ENCODE results near the gene SPX.
A peak's percentile ranks its signal among the peaks of the same experiment; 100 is the strongest.

The SPX gene

DNA sequence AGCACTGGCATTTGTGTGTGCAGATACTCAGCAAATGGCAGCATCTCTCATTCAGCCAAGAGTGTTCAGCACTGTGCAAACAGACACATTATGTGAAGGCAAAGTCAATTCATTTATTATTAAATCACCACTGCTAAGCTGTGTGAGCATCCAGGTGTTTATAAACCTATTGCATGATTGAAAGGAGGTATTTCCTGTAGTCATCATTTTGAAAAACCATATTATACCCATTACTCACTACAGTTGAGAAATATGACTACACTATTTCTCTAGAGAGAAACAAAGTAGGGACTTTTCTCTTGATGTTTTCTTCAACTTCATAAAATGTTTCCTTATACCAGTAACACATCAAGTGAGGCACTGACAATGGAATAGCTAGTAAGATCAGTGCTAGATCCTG lies 13.7 kb downstream of the SPX start:
- DNase-seq (no peak), ATAC-seq (peak; percentile 40)

DNA sequence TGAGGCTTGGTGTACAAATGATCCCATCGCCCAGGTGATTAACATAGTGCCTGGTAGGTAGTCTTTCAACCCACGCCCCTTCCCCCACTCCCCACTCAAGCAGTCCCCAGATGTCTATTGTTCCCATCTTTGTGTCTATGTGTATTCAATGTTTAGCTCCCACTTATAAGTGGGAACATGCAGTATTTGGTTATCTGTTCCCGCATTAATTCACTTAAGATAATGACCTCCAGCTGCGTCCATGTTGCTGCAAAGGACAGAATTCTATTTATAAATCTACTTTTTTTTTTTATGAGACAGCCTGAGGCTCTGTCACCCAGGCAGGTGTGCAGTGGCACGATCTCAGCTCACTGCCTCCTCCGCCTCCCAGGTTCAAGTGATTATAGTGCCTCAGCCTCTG lies 15.7 kb downstream of the SPX start:
- no peak for ATAC-seq
- no peak for DNase-seq

DNA sequence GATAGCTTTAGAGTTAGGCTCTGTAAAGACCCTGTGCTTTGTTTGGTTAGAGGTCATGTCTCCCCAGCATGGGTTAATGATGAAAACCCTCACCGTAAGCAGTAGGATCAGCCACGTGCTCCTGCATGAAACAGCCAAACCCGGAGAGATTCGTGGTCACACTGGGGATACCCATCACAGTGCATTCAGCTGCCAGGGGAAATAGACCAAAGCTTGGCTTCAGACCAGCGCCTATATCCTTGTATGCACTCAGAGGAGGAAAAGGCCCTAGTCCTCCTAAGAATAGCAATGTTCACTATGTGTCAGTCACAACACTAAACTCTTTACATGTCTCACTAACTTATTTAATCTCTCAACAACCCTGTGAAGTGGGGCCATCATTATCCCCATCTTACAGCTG lies 16.3 kb downstream of the SPX start:
- ATAC-seq (peak; percentile 23), DNase-seq (no peak)

DNA sequence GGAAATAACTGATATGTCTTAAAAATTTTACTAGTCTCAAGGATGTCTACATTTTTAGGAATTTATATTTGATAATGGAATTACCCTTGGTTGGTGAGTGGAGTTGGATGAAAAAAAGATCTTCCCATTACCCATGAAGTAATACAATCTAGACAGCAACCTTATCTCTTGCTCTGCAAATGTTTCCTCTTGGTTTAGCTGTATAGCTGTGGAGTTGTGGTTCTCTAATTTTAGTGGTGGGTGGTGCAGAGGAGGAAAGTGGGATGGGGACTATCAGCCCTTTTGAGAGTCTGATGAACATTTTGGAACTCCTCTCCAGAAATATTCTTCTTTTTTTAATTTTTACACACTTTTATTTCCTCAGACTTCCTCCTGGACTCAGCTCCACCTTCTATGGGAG lies 17.1 kb downstream of the SPX start:
- no peak for ATAC-seq
- no peak for DNase-seq

DNA sequence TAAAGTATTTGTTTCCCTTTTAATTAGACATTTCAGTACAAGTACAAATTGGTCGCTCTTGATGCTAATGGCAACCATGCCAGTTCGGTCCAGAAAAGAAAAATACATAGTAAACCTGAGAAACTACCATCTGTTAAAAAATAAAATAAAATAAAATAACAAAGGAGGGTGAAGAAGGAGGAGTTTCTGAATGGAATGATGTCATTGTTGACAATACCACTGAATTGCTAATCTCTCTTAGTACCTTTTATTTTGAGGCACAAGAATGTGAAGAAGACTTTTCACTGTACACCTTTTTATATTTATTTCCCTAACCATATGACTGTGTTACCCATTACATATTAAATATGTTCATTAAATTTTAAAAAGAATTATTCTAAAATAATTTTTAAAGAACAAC lies 19.5 kb downstream of the SPX start:
- no peak for DNase-seq
- ATAC-seq: no peak

DNA sequence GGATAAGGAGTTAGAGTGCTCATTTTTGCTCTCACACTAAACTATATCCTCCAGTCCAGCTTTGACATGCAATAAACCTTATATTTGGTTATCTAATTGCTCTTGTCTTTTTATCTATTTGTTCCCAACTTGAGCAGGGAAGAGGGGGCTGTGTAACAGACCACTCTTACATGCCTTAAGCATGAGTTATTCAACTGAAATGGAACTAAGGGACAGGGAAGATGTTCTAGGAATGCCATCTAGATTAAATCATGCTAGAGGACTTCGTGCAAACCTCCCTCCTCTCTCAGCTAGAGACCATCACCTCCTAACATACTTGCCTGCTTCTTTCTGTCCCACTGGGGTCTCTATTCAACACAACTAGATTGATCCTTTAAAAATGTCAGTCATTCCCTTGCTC lies 20.6 kb downstream of the SPX start:
- no peak for DNase-seq
- no peak for ATAC-seq

DNA sequence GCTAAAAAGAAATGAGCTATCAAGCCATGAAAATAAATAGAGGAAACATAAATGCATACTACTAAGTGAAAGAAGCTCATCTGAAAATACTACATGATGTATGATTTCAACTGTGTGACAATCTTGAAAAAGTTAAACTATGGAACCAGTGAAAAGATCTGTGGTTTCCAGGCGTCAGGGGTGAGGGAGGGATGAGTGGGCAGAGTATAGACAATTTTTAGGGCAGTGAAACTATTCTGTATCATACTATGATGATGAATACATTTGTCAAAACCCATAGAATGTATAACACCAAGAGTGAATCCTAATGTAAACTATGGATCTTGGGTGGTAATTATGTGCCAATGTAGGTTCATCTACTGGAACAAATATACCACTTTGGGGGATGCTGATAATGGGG lies 21.3 kb downstream of the SPX start:
- peak; percentile 85 for ATAC-seq
- no peak for DNase-seq

DNA sequence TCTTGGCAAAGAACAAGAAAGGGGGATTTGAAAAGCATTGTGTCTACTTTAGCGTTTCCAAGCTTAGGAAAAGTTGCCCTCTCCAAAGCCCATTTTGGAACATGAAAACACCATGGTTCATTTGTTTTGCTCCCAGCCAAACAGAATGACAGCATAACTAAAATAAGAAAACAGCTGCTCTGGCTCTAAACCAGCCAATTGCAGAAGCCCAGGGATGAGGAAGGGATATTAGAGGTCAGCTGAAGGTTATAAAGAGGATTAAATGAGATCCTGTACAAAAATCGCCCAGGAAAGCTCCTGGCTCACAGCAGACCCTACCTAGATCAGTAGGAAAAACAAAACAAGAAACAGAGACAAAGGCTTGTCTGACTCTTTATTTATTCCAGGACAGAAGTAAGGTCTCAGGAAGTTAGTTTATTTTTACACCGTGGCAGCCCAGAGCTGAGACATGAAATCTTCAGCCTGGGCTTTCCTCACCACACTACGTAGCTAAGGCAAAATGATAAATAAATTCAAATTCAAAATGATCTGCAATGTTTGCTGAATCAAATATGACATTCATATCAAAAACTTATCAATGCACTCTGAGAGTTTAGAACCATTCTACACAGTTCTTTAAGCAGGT lies 25.9 kb downstream of the SPX start:
- ATAC-seq: no peak

DNA sequence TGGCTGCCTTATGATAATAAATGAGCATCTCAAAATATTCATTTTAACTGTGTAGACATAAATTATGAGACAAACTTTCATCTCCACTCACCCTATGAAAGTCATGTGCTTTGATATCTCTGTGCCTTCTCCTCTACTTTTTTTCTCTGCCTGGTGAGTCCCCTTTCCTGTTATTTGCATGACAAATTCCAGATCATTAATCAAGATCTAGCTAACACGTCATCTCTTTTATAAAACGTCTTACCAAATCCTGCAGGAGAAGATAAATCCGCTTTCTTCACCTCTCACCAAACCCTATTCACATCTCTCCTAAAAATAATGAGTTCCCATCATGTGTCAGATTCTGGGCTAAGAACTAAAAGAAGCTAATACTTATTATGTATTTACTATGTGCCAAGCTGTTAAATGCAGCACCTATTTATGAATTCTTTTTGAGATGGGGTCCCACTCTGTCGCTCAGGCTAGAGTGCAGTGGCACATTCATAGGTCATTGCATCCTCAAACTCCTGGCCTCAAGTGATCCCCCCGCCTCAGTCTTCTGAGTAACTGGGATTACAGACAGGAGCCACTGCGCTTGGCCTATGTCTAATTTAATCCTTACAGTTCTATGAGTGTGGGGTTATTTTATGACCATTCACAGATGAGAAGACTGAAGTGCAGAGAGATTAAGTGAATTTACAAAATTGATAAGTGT lies 26.7 kb downstream of the SPX start:
- DNase-seq (no peak), ATAC-seq (no peak)

More for the DNA sequence above, 25.9 kb downstream of the SPX start:
- DNase-seq: no peak

DNA sequence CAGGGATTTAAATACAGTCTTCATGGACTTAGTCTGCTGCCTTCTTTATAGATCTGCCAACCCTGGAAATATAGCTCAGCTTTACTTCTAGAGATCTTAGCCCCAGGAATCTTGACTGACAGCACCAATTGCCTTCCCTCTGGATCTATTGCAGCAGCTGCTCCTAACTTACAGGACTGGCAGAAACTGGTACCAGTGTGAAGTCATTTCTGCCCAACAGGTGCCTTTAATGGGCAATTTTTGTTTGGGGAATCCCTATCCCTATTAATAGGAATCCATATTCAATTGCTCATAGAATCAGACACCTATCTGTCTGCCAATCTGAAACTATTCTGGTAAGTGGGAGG lies 27.2 kb downstream of the SPX start:
- ATAC-seq: no peak

DNA sequence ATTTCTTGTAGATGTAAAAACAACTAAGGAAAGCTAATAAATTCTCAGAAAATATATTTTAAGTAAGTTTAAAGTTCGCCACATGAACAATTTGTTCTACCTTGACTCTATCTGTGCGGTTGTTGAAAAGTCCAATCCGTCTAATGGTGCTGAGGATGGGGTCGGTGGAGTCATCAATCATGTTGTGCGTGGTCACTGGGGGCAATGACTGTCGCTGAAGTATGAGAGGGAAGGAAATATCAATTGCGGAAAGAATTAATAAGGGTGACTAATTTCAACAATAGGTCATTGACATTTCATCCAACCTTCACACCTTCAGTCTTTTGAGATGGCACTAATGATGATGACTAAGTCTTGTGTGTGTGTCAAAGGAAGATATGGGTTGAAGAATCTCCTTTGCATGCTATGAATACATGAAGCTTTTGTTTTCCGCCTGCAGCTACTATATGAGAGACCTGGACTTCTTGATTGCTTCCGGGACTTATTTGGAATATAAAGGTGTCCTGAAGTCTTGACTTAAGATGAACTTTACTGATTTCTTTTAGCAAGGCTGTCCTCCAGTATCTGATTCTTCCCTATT lies 32.1 kb downstream of the SPX start:
- DNase-seq: peak; percentile 5
- ATAC-seq: peak; percentile 74

More for the DNA sequence above, 27.2 kb downstream of the SPX start:
- DNase-seq: no peak

DNA sequence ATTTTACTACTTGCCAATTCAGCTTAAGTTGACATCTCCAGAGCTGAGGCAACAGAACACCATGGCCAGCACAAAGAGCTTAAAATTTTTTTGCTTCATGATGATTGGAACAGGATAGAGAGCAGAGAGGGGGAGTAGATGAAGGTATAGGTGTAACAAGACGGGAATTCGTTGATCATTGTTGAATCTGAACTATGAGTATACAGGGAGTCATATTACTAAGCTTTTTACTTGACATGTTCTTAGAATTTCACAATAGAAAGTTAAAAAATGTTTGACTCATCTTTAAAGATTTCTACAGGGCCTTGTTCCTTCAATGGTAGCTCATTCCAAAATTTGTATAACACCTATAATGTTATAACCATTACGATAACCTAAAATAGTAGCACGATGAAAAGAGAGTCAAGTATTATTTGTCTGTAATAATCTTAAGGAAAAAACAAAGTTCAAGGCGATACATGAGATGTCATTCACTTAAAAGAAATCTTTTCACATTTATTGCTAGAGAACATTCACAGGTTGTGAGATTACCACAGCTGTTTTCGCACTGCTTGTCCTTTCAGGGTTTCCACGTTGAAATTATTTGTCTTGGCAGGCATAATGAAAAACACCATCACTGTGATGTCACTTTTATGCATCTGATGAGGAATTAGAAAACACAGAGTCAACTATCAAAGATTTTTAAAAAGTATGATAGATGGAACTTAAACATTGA lies 33.9 kb downstream of the SPX start:
- DNase-seq (no peak), ATAC-seq (peak; percentile 38)

DNA sequence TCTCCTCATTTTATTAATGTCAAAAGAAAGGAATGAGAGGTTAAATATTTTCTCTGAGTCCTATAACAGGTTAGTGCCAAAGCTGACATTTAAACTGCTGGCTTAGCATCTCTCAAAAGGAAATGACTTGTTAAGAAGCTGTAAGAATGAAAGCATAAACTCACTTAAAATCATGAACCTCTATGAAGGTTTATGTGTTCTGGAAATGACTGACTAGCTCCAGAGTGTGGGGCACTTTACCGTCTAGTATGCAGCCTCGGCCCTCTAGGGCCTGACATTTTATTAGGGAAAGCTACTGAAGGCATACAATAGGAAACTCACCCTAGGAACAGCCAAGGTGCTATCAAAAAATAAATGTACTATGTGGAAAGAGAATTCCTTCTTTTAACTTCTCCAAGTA lies 35.1 kb downstream of the SPX start:
- DNase-seq: no peak

DNA sequence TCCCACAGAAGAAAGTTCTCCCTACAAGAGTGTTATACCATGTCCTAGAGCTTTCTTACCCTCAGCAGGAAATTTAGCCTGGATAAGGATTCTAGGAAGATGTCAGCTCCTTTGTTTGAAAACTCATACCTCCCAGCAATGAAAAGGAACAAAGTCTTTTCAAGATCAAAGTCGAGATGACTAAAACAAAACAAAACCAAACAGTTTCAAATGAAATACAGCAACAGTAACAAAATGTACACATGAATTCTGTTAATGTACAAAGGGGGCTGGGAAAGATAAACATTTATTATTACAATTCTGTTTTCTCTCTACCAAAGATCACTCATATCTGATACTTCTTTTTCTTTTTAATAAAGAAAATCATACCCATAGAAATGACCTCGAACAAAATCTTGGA lies 36.8 kb downstream of the SPX start:
- no peak for ATAC-seq
- no peak for DNase-seq

More for the DNA sequence above, 35.1 kb downstream of the SPX start:
- peak; percentile 12 for ATAC-seq

DNA sequence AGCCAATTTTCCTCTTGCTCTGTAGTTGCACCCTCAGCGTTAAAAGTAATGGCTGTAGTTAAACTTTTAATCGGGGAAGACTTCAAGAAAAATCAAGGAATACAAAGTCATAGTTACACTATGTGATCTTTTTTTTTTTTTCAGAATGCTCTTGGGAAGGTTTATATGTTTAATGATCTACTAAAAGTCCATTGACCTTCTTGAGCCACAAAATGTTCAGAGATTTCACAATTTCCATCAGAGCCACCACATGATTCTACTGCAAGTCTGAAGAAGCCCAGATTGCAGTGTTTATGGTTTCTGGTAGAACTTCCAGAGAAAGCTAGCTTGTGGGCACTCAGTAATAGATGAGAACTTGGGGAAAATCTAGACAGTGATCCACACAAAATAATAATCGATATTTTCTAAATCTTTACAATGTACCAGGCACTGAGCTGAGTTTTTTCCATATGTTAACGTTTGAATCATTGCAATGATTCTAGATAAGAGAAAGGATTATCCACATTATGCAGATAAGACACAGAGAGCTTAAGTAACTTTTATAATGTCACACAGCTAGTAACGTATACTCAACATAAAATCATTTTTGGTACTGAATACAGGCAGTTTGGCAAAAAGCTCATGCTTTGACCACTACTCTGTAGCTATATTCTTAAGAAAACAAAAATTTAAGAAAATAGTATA lies 40.3 kb downstream of the SPX start:
- DNase-seq: no peak
- no peak for ATAC-seq

DNA sequence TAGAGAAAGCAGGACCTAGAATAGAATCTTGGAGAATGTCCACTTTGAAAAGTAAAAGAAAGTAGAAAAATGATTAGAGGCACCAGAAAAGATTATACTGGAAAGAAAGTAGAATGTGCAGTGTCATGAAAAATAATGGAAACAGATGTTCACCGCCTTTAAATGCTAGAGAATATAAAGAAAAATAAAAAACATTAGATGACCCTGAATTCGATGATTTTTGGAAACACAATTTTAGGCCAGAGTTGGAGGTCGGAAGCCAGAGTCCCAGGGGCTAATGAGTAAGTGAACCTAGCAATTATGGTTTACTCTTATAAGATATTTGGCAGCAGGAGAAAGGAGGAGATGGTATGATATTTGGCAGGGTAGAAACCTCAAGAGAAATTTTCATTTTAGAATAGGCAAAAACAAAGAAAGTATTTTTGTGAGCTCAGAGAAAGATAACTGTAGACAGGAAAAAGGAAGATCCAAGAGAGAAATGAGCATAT lies 40.9 kb downstream of the SPX start:
- no peak for ATAC-seq

DNA sequence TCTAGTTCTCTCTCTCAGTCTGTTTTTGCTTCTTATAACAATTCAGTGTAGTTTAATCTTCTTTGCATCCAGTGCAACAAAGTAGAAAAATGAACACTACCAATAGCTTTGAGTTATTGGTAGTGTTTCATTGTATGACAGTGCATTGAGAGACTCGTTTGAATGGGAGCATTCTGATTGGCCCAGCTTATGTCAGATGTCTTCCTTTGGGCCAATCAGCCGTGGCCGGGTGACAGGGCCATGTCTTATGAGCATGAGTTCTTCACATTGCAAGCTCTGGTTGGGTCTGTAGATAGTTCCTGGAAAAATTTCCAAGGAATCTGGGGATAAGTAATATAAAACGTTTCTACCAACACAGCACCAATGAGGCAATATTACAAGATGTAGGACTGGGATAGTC lies 42.0 kb downstream of the SPX start:
- no peak for DNase-seq

More for the DNA sequence above, 40.9 kb downstream of the SPX start:
- no peak for DNase-seq

DNA sequence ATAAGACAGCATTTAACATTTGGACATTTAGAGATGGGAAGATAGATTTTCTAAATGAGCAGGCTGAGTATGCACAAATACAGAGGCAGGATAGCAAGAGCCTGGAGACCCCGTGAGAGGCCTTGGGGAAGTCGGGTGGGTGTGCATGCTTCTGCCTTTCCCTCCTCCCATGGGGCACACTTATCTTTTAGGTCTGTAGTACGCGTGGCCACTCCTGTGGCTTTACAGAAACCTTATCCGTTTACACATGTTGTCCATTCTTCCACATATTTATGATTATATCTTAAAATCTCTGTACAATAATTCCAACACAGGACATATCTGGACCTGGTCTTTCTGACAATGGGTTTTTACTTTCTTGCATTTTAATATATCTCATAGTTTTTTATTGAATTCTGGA lies 45.0 kb downstream of the SPX start:
- ATAC-seq (no peak), DNase-seq (no peak)

More for the DNA sequence above, 42.0 kb downstream of the SPX start:
- ATAC-seq: no peak

DNA sequence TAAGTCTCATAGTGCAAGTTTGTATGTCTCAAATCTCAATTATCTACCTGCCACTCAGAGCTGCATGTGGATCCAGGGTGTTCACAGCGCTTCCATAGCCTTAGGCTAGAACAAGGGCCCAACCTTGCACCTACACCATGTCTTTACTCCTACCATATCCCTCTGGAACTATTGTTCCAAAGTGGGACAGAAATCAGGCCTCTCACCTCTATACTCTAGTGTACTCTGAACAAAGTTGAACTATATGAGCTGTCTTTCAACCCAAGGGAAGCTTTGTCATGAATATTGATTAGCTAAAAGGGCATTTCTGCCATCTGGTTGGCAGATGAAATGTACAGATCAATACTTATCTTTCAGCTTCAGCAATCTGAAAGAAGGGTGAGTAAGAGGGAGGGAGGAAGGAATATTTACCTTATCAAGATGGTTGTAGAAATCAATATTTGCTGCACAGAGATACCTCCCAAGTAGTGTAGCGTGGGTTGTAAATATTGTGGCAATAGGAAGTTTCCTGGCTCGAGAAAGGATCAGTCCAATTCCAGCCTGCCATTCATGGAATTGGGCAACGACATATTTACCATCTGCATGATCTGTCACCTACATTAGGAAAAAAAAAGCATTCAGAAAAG lies 47.8 kb downstream of the SPX start:
- no peak for ATAC-seq
- no peak for DNase-seq

DNA sequence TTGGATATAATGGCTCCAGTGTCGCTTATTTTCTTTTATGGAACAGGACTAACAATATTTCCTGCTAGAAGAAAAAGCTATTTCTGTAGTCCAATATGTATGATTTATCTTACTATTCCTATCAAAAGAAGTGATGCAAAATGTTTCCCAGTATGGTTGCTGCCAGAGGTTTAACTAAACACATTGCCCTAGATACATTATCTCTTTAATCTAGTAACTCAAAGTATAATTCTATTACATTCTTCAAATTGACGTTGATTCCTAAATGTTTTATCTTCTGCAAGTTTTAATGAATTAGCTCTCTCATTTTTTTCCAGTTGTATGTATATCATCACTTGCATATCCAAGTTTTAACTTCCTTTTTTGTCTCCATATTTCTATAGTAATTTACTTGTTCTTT lies 50.3 kb downstream of the SPX start:
- DNase-seq (no peak), ATAC-seq (no peak)

DNA sequence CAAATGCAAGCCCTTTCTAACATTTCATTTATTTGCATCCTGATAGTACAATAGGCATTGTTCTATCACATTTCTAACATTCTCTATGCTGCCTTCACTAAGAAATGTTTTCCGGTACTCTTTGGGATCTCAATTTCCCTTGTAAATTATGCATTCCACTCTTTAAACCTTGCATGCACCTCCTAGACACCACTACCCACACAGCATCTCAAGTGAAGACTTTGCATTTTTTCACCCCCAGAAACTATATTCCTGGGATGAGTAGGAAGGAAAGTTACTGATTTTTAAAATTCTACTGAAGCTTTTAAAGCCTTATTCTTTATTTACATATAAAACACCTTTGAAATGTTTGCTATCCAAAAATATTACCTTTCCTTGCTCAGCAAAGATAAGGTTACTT lies 51.4 kb downstream of the SPX start:
- no peak for ATAC-seq
- no peak for DNase-seq

Measured in stimulated activated naive CD8-positive, alpha-beta T cell treated with anti-CD3 and anti-CD28 coated beads, Interleukin-15, Interleukin-2, amounts not matched to agents 100 U/mL and 50 U/mL, for 24 hours (primary cell).